WTC11 (cell line): ENCODE measurements around the gene TLE3. TPM values are rescaled to one million over a fixed set of nuclear protein-coding genes. Genes with fewer than 3 reads are reported as not detected.

Experiments
- ATAC-seq: fragments of 200-7000 bp; cut with Tn5 transposase; 2 replicates; pipeline ENCODE4 v1.10.0; 2021; ENCODE audit warnings: mild to moderate bottlenecking, moderate library complexity
- CTCF ChIA-PET: fragments of 300-600 bp; sonication (Branson Sonifier 250); formaldehyde crosslinking; loops from one replicate; lab custom pipeline; 2021; ENCODE audit warnings: antibody characterized with exemption; lab: Charles Lee
- POLR2A ChIA-PET: fragments of 350-600 bp; sonication (Branson Sonifier 250); formaldehyde crosslinking; loops from one replicate; lab custom pipeline; 2021; ENCODE audit warnings: antibody characterized with exemption; lab: Charles Lee
- DNase-seq: peaks from one replicate; pipeline ENCODE4 v3.0.0; 2021; ENCODE audit warnings: low spot score
- H3K27ac Mint-ChIP-seq: 2 replicates; pipeline ENCODE4 v1.8.0; 2021; ENCODE audit warnings: mixed read lengths
- H3K27me3 Mint-ChIP-seq: 2 replicates; pipeline ENCODE4 v1.8.0; 2021; ENCODE audit warnings: low read depth, mild to moderate bottlenecking, moderate library complexity, mixed read lengths
- H3K36me3 Mint-ChIP-seq: 2 replicates; pipeline ENCODE4 v1.8.0; 2021; ENCODE audit warnings: mixed read lengths
- H3K4me1 Mint-ChIP-seq: 2 replicates; pipeline ENCODE4 v1.8.0; 2022; ENCODE audit warnings: mixed read lengths
- H3K4me3 Mint-ChIP-seq: 2 replicates; pipeline ENCODE4 v1.8.0; 2021; ENCODE audit warnings: mild to moderate bottlenecking, moderate library complexity, mixed read lengths
- H3K9me3 Mint-ChIP-seq: 2 replicates; pipeline ENCODE4 v1.8.0; 2021; ENCODE audit warnings: mixed read lengths
- EMX1 ChIP-seq: fragments of 250-450 bp; sonication (Bioruptor Pico); IDR thresholded peaks from 2 replicates; pipeline ENCODE4 v1.8.0; 2021; ENCODE audit warnings: mild to moderate bottlenecking
- ESRRA ChIP-seq: sonication (generic); formaldehyde crosslinking; IDR thresholded peaks from 2 replicates; pipeline ENCODE4 v1.8.1; 2022; ENCODE audit warnings: mild to moderate bottlenecking, missing genetic modification reagents, borderline replicate concordance
- FOXJ3 ChIP-seq: sonication (generic); formaldehyde crosslinking; IDR thresholded peaks from 2 replicates; pipeline ENCODE4 v1.9.0; 2021; ENCODE audit warnings: missing genetic modification reagents, mild to moderate bottlenecking, borderline replicate concordance
- FOXK1 ChIP-seq: sonication (generic); formaldehyde crosslinking; IDR thresholded peaks from 2 replicates; pipeline ENCODE4 v1.8.0; 2022; ENCODE audit warnings: mild to moderate bottlenecking, moderate library complexity, missing genetic modification reagents
- FOXP1 ChIP-seq: sonication (generic); formaldehyde crosslinking; IDR thresholded peaks from 2 replicates; pipeline ENCODE4 v1.8.0; 2022; ENCODE audit warnings: missing genetic modification reagents, mild to moderate bottlenecking, moderate library complexity, borderline replicate concordance
- GTF2I ChIP-seq: fragments of 250-450 bp; sonication (Bioruptor Pico); conservative IDR thresholded peaks from 2 replicates; pipeline ENCODE4 v1.4.0; 2021; ENCODE audit warnings: mild to moderate bottlenecking
- JUN ChIP-seq: sonication (generic); formaldehyde crosslinking; IDR thresholded peaks from 2 replicates; pipeline ENCODE4 v1.8.0; 2023; ENCODE audit warnings: mild to moderate bottlenecking, missing genetic modification reagents
- MYBL2 ChIP-seq: sonication (generic); formaldehyde crosslinking; IDR thresholded peaks from 2 replicates; pipeline ENCODE4 v1.8.1; 2023; ENCODE audit warnings: mild to moderate bottlenecking, moderate library complexity, missing genetic modification reagents
- NFYB ChIP-seq: sonication (generic); formaldehyde crosslinking; conservative IDR thresholded peaks from 2 replicates; pipeline ENCODE4 v1.8.0; 2022; ENCODE audit warnings: low read depth, missing genetic modification reagents
- SMAD3 ChIP-seq: sonication (generic); formaldehyde crosslinking; IDR thresholded peaks from 2 replicates; pipeline ENCODE4 v1.8.0; 2022; ENCODE audit warnings: missing genetic modification reagents, mild to moderate bottlenecking, borderline replicate concordance
- SMAD4 ChIP-seq: sonication (generic); formaldehyde crosslinking; IDR thresholded peaks from 2 replicates; pipeline ENCODE4 v1.8.0; 2022; ENCODE audit warnings: mild to moderate bottlenecking, missing genetic modification reagents
- TEAD4 ChIP-seq: sonication (generic); formaldehyde crosslinking; IDR thresholded peaks from 2 replicates; pipeline ENCODE4 v1.8.0; 2022; ENCODE audit warnings: mild to moderate bottlenecking, missing genetic modification reagents
- ZNF121 ChIP-seq: sonication (generic); formaldehyde crosslinking; IDR thresholded peaks from 2 replicates; pipeline ENCODE4 v1.8.0; 2023; ENCODE audit warnings: missing genetic modification reagents
- ZNF219 ChIP-seq: sonication (generic); formaldehyde crosslinking; IDR thresholded peaks from 2 replicates; pipeline ENCODE4 v1.8.0; 2023; ENCODE audit warnings: missing genetic modification reagents, mild to moderate bottlenecking, borderline replicate concordance
- ZNF416 ChIP-seq: fragments of 250-450 bp; sonication (Bioruptor Pico); IDR thresholded peaks from 2 replicates; pipeline ENCODE4 v1.9.0; 2021; ENCODE audit warnings: mild to moderate bottlenecking, inconsistent platforms
- ZNF671 ChIP-seq: fragments of 250-450 bp; sonication (Bioruptor Pico); IDR thresholded peaks from 2 replicates; pipeline ENCODE4 v1.8.0; 2021; ENCODE audit warnings: mild to moderate bottlenecking
- total RNA-seq: library from RNA; stranded (reverse); gene quantifications from 3 replicates; pipeline ENCODE4 v1.2.3, GENCODE V29; 2021
- TF ChIP-seq, protein P1 (sequence below): sonication (generic); formaldehyde crosslinking; IDR thresholded peaks from 2 replicates; pipeline ENCODE4 v1.8.0; 2022; ENCODE audit warnings: missing genetic modification reagents
- TF ChIP-seq, protein P2 (sequence below): fragments of 250-450 bp; sonication (Bioruptor Pico); IDR thresholded peaks from 2 replicates; pipeline ENCODE4 v1.8.0; 2021; ENCODE audit warnings: mild to moderate bottlenecking
- TF ChIP-seq, protein P3 (sequence below): sonication (generic); formaldehyde crosslinking; IDR thresholded peaks from 2 replicates; pipeline ENCODE4 v1.8.0; 2022; ENCODE audit warnings: mild to moderate bottlenecking, missing genetic modification reagents
- TF ChIP-seq, protein P4 (sequence below): fragments of 250-450 bp; sonication (Bioruptor Pico); IDR thresholded peaks from 2 replicates; pipeline ENCODE4 v1.9.0; 2021; ENCODE audit warnings: mild to moderate bottlenecking
- TF ChIP-seq, protein P5 (sequence below): sonication (generic); formaldehyde crosslinking; IDR thresholded peaks from 2 replicates; pipeline ENCODE4 v1.8.1; 2023; ENCODE audit warnings: mild to moderate bottlenecking, missing genetic modification reagents, moderate library complexity

Gene TLE3
- total RNA-seq, 1 experiment from 2014 or later = 78.7 TPM

DNA sequence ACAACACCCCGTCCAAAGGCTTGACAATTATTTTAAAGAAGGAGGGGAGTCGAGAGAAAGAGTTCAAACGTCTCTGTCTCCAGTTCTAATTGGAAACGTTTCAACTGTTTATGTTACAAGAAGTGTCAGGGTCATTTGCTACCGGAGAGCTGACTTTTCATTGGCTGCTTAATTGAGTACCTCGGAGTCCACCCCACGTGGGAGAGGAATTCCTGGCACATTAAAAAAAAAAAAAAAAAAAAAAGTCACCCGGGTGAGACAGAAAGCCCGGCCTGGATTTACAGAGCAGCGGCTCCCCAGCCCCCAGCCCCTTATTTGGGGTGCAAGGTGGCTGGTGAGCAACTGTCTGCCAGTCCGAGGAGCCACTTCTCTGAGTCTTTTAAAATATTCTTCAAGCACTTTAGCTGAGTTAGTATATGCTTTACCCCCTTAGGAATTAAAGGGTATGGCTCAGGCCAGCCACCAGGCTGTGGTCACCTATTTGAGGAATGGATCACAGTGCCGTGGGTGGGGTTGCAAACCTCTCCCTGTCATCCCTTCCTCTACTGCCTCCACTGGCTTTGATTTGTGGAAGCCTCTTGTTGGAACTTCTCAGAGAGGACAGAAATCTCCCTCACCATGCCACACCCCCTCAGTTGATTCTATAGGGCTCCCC lies 3.9 kb upstream of the TLE3 start:
- H3K4me3 Mint-ChIP-seq = peak overlapping the region; percentile 91
- peak; percentile 1 for ATAC-seq
- H3K27me3 Mint-ChIP-seq = peaks cover 28% of the 10 kb centered on the region
- no peak overlapping the region for H3K27ac Mint-ChIP-seq
- CTCF ChIA-PET = interaction anchor here (0.7 to 3.6 kb wide), 10 partner anchors 10 to 1118 kb away, joined by 3 to 29 read pairs (median 3); no protein-coding TSS in a partner anchor
- POLR2A ChIA-PET = interaction anchor here (0.6 to 4.6 kb wide), 8 partner anchors 10 to 482 kb away, joined by 3 to 44 read pairs (median 6); no protein-coding TSS in a partner anchor
- peaks cover 36% of the 10 kb centered on the region for H3K4me1 Mint-ChIP-seq
- H3K9me3 Mint-ChIP-seq = no peaks in the 10 kb centered on the region
- no peaks in the 10 kb centered on the region for H3K36me3 Mint-ChIP-seq
- DNase-seq = peak; percentile 64
- TF ChIP-seq, protein P1, sequence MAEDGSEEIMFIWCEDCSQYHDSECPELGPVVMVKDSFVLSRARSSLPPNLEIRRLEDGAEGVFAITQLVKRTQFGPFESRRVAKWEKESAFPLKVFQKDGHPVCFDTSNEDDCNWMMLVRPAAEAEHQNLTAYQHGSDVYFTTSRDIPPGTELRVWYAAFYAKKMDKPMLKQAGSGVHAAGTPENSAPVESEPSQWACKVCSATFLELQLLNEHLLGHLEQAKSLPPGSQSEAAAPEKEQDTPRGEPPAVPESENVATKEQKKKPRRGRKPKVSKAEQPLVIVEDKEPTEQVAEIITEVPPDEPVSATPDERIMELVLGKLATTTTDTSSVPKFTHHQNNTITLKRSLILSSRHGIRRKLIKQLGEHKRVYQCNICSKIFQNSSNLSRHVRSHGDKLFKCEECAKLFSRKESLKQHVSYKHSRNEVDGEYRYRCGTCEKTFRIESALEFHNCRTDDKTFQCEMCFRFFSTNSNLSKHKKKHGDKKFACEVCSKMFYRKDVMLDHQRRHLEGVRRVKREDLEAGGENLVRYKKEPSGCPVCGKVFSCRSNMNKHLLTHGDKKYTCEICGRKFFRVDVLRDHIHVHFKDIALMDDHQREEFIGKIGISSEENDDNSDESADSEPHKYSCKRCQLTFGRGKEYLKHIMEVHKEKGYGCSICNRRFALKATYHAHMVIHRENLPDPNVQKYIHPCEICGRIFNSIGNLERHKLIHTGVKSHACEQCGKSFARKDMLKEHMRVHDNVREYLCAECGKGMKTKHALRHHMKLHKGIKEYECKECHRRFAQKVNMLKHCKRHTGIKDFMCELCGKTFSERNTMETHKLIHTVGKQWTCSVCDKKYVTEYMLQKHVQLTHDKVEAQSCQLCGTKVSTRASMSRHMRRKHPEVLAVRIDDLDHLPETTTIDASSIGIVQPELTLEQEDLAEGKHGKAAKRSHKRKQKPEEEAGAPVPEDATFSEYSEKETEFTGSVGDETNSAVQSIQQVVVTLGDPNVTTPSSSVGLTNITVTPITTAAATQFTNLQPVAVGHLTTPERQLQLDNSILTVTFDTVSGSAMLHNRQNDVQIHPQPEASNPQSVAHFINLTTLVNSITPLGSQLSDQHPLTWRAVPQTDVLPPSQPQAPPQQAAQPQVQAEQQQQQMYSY (CRISPR knock-in tag) = peak; percentile 92
- TF ChIP-seq ZNF416 (CRISPR knock-in tag) (no peak), NFYB (CRISPR knock-in tag) (0 out of 2 replicates have a peak, but pooled peaks have one; percentile 22)

DNA sequence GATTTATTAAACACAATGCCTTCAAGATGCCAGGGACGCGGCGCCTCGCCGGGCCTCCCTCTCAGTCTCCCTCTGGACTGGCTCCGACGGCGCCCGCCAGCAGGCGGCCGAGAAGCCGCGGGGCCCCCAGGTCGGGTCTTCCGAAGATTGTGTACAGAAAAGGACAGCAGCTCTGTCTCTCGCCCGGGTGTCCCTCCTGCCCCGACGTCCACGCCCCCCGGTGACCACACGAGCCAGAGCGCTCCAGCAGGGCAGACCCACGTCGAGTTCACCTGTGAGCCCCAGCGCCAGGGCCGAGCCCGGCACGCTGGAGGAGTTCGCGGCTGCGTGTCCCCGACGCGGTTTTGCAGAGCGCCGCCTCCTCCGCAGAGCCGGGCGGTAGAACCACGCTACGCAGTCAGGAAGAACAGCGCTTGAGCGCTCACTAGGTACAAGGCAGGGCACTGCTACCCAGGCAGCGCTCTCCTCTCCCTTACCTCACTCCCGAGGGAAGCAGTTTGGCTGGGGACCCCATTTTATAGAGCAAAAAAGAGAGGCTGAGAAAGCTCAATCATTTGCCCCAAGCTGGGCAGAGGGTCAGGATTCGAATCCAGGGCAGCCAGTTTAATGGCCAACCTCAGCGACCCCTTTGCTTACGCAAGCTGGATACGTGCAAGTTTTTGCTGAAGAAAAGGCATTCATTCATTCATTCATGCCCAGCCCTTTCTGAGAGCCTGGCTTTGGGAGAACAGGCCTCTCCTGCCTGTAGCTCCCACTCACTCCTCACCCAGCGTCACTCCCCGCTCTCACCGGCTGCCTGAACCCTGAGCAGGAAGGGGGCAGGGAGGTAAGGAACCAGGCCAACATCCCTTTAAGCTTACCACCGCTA lies 3.0 kb upstream of the TLE3 start:
- ATAC-seq (peak; percentile 2; the same call in 1 of the 2 replicates), DNase-seq (peak; percentile 45)
- Mint-ChIP-seq H3K27ac (no peak overlapping the region), H3K27me3 (peaks cover 26% of the 10 kb centered on the region), H3K9me3 (no peaks in the 10 kb centered on the region), H3K4me3 (peak overlapping the region; percentile 91), H3K4me1 (peaks cover 36% of the 10 kb centered on the region), H3K36me3 (no peaks in the 10 kb centered on the region)
- TF ChIP-seq ZNF121 (CRISPR knock-in tag) = peak; percentile 79
- TF ChIP-seq GTF2I (CRISPR knock-in tag) = peak; percentile 68; the same call in 1 of the 2 replicates
- TF ChIP-seq, protein P2, sequence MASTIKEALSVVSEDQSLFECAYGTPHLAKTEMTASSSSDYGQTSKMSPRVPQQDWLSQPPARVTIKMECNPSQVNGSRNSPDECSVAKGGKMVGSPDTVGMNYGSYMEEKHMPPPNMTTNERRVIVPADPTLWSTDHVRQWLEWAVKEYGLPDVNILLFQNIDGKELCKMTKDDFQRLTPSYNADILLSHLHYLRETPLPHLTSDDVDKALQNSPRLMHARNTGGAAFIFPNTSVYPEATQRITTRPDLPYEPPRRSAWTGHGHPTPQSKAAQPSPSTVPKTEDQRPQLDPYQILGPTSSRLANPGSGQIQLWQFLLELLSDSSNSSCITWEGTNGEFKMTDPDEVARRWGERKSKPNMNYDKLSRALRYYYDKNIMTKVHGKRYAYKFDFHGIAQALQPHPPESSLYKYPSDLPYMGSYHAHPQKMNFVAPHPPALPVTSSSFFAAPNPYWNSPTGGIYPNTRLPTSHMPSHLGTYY = no peak
- TF ChIP-seq ESRRA (CRISPR knock-in tag) = no peak
- peak; percentile 33; the same call in 1 of the 2 replicates for TF ChIP-seq FOXK1 (CRISPR knock-in tag)
- 0 out of 2 replicates have a peak, but pooled peaks have one; percentile 45 for TF ChIP-seq FOXP1 (CRISPR knock-in tag)
- TF ChIP-seq, protein P3, sequence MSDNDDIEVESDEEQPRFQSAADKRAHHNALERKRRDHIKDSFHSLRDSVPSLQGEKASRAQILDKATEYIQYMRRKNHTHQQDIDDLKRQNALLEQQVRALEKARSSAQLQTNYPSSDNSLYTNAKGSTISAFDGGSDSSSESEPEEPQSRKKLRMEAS (CRISPR knock-in tag) = peak; percentile 52
- TF ChIP-seq FOXJ3 = no peak
- peak; percentile 39; the same call in 1 of the 2 replicates for TF ChIP-seq MYBL2
- POLR2A ChIA-PET = interaction anchor here (0.6 to 4.6 kb wide), 9 partner anchors 10 to 483 kb away, joined by 3 to 44 read pairs (median 6); no protein-coding TSS in a partner anchor
- CTCF ChIA-PET = interaction anchor here (0.7 to 3.6 kb wide), 14 partner anchors 11 to 1117 kb away, joined by 3 to 29 read pairs (median 3); no protein-coding TSS in a partner anchor

DNA sequence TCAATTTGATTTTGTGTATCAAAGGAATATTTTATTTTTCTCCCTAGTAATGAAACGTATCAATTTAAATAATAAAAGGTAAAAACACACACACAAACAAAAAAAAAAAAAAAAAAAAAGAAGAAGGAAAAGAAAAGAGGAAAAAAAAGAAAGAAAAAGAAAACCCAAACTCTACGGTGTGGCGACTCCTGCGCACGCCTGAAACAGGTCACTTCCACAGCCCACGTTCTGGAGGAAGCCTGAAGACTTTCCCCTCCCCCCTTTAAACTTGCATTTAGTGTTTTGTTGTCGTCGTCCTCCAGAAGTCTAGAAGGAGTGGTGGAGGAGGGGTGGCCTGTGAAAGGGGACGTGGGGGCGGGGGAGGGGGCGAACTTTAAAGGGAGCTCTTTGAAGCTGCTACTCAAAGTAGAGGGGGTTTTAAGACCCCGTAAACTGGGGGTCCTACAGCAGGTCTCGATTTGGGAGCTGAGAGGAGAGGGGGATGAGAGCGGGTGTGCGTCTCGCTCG lies 2.3 kb upstream of the TLE3 start:
- ATAC-seq = no peak
- ChIA-PET CTCF (interaction anchor here (0.6 to 3.6 kb wide), 8 partner anchors 11 to 622 kb away, joined by 3 to 29 read pairs (median 4); no protein-coding TSS in a partner anchor), POLR2A (interaction anchor here (0.6 to 4.6 kb wide), 10 partner anchors 9 to 896 kb away, joined by 3 to 44 read pairs (median 5); no protein-coding TSS in a partner anchor)
- H3K4me3 Mint-ChIP-seq = peak overlapping the region; percentile 91
- H3K9me3 Mint-ChIP-seq = no peaks in the 10 kb centered on the region
- peaks cover 27% of the 10 kb centered on the region for H3K27me3 Mint-ChIP-seq
- H3K36me3 Mint-ChIP-seq = no peaks in the 10 kb centered on the region
- peaks cover 37% of the 10 kb centered on the region for H3K4me1 Mint-ChIP-seq
- 0 out of 2 replicates have a peak overlapping the region, but pooled peaks have one; percentile 60 for H3K27ac Mint-ChIP-seq
- DNase-seq = no peak
- TF ChIP-seq SMAD3 (no peak), EMX1 (no peak), TEAD4 (CRISPR knock-in tag) (no peak), JUN (no peak), SMAD4 (CRISPR knock-in tag) (no peak), ZNF671 (CRISPR knock-in tag) (no peak), ZNF219 (CRISPR knock-in tag) (no peak)
- TF ChIP-seq, protein P4, sequence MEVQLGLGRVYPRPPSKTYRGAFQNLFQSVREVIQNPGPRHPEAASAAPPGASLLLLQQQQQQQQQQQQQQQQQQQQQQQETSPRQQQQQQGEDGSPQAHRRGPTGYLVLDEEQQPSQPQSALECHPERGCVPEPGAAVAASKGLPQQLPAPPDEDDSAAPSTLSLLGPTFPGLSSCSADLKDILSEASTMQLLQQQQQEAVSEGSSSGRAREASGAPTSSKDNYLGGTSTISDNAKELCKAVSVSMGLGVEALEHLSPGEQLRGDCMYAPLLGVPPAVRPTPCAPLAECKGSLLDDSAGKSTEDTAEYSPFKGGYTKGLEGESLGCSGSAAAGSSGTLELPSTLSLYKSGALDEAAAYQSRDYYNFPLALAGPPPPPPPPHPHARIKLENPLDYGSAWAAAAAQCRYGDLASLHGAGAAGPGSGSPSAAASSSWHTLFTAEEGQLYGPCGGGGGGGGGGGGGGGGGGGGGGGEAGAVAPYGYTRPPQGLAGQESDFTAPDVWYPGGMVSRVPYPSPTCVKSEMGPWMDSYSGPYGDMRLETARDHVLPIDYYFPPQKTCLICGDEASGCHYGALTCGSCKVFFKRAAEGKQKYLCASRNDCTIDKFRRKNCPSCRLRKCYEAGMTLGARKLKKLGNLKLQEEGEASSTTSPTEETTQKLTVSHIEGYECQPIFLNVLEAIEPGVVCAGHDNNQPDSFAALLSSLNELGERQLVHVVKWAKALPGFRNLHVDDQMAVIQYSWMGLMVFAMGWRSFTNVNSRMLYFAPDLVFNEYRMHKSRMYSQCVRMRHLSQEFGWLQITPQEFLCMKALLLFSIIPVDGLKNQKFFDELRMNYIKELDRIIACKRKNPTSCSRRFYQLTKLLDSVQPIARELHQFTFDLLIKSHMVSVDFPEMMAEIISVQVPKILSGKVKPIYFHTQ (CRISPR knock-in tag) = no peak
- TF ChIP-seq, protein P5, sequence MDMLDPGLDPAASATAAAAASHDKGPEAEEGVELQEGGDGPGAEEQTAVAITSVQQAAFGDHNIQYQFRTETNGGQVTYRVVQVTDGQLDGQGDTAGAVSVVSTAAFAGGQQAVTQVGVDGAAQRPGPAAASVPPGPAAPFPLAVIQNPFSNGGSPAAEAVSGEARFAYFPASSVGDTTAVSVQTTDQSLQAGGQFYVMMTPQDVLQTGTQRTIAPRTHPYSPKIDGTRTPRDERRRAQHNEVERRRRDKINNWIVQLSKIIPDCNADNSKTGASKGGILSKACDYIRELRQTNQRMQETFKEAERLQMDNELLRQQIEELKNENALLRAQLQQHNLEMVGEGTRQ (CRISPR knock-in tag) = no peak
